ENCODE results near the gene HEXB.

The HEXB gene

DNA sequence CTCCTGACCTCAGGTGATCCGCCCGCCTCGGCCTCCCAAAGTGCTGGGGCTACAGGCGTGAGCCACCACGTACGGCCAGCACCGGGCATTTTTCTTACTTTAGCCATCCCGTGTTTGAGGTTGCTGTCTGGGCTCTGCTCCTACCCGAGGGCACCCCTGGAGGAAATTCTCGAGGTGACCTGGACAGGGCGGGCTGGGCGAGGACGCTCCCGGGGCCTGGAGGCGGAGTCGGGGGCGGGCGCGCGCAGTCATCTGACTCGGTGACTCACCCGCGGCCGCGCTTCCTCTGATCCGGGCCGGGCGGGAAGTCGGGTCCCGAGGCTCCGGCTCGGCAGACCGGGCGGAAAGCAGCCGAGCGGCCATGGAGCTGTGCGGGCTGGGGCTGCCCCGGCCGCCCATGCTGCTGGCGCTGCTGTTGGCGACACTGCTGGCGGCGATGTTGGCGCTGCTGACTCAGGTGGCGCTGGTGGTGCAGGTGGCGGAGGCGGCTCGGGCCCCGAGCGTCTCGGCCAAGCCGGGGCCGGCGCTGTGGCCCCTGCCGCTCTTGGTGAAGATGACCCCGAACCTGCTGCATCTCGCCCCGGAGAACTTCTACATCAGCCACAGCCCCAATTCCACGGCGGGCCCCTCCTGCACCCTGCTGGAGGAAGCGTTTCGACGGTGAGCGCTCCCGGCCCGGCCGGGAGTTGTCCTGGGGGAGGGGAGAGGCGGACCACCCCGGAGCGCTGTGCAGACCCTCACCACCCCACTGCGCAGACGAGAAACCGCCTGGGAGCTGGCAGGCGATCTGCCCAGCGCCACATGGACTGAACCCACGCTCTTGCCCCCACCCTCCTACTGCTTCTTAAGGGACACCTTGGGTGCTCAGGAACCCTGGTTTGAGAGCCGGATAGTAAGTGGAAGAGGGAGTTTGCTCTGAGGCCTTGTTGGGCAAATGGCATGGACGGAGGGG lies at the start of gene HEXB:
Gene HEXB (plus strand): TSS at position 334 of the 952 bp plus-strand sequence. CDS start 28 bp downstream, at position 362.
- DNase-seq (ENCODE audit: low spot score) = peak; percentile 84

DNA sequence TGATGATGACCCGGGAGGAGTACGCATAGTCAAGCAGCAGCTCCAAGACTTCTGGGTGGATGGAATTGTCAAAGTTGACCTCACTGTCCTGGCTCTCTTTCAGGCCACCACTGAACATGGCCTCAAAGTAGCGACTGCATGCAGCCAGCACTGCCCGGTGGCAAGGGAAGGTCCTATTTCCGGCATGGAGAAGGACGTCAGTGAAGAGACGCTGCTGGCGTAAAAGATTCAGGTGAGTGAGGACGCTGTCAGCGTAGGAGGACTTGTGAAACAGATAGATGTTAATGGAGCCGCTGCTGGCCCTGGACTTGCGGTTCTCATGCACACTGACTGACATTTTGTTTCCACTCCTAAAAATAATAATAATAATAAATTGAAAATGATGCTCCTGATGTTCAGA lies 48.9 kb upstream of the HEXB start:
- no peak for DNase-seq (ENCODE audit: low spot score)

DNA sequence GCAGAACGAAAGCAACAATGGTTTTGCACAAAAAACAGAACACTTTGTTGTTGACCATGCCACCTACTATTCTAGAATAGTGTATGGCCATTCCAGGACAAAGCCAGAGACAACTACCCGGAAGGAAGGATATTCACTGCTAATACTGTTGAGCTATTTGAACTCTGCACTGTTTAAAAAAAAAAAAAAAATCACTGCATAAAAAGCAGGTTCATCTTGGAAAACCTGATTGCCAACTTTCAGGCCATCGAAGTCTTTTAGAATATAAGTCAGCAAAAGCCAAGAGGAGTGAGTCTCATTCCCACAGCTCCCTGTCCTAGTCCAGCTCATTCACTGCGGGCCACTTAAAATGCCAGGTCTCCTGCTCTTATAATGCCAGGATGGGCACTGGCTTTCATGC lies 48.5 kb upstream of the HEXB start:
- no peak for DNase-seq (ENCODE audit: low spot score)

DNA sequence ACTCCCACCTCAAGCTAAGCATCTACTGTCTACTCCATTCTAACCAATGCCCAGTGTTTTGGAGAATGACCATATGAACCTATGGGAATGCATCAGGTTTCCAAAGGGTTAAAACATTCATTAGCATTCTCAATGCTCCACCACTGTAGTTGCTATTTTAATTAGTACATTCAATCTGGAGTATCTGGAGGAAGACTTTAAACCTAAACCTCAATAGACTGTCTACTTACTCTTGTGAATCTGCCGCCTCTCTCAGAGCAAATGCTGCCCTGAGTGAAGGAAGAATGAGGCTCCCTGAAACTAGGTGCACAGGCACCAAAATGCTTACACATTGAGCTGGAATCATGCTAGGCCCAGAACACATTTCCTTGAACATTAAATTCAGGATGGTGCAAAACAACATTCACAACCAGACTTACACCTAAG lies 46.5 kb upstream of the HEXB start:
- no peak for DNase-seq (ENCODE audit: low spot score)

DNA sequence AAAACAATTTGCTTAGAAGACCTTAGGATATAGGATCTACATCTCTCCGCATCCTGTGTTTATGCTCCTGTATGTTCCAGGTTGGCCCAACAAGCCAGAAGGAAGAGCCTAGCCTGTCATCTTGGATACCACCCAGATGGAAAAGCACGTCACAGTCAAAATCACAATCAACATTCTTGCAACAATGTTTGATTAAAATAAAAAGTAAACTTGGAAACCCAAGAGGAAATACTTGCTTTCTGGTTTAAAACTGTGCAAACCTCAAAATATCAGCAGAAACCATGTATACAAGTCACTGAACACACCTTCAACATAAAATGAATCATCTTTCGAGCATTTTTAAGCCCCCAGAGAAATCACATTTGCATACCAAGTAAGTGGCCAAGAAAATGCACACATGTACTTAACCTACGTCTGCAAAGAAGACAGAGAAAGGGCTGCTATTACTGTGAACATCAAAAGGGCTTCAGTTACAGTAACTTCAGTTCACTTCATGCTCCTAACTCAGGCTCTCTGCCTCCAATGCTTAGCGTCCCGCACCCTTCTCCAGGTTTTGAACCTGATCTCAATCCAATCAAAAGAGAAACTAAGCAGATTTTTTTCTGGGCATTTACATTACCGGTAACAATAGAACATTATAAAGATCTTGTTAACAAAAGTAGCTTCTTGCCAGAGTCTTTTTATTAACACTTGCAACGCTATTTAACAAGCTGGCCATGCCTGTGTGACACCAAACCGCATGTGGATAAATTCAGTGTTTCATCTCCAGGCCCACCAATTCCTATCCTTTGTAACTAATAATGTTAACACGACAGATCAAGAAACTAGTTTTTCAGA lies 45.8 kb upstream of the HEXB start:
- no peak for DNase-seq (ENCODE audit: low spot score)

DNA sequence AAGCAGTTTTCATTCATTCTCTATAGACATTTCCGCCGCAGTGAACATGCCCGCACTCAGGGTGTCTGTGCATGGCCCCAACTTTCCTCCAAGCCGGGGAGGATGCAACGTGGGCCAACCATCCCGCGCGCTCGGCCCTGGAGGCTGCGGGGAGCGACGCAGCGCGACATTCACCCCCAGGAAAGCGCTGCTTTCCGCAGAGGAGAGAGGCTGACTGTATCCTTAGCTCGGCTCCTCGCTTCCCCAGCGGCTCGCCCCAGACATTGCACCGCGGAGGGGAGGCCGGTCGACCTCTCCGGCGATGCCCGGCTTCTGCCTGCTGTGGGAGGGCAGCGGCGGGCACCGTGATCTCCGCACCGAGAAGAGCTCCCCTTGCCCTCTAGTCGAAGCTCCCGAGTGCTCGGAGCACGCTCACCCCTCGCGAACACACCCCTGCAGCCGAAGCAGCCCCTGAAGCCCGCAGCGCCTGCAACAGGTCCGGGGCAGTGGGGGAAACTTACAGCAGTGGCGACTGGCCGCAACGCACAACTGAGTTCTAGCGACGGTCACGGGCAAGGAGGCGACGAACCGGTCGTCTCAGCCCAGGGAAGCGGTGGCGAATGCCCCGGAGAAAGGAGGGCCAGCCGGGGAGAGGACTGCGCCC lies 45.1 kb upstream of the HEXB start:
- DNase-seq (ENCODE audit: low spot score) = no peak

DNA sequence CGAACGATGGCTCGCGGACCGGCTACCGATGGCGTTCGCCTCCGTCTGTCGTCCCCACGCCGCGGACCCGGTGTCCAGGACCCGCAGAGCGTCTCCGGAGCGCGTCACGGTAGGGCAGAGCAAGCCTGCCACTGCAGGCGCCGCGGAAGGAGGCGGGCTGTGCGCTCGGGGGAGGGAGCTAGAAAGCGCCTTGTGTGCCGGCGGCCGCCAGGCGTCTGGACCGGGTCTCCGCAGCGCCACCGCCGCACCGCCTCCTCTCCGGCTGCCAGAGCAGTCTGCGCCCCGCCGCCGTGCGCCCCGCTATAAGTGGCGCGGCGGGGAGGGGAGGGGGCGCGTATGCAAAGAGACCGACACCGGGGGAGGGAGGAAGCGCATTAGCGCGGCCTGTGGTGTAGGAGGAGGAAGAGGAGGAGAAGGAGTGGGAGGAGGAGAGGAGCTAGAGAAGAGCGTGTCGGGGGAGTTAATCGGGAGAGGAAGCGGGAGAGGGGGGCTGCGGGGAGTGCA lies 44.5 kb upstream of the HEXB start, which contains the start of gene ENC1:
Gene ENC1 (minus strand): TSS at position 279 of the 504 bp plus-strand sequence. CDS start 4,243 bp downstream, outside the sequence.
- no peak for DNase-seq (ENCODE audit: low spot score)

DNA sequence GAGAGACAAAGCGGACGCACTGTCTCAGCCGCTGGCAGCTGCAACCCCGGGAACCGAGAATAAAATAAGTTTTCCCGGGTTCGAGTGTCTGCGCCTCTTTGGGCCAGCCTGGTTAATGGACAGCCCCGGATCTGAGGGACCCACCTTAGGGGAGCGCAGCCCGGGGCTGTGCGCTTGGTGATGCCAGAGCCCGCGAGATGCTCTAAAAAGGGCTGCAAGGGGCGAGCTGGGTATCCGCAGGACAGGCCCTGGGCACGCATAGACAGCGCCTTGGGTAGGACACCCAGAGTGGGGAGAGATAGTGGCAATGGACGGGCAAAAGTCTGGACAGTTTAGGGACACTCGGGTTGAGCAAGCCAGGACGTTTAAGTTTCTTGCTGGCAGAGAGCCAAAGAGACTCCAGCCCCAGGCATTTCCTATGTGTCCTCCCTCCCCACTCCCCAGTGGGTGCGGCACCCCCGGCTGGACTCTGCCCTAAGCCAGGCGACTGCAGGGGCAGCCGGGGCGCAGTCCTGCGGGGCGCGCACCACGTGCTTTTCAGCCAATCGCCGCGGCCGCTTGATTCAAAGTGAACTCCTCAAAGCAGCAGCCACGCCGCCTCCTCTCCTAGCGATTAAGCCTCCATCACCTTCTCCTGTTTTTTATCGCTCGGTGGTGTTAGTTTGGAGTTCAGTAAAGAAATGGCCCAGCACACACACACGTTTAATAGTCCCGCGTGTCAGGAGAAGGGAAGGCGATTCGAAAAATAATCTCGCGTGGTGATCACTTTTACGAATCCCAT lies 43.9 kb upstream of the HEXB start:
- no peak for DNase-seq (ENCODE audit: low spot score)

DNA sequence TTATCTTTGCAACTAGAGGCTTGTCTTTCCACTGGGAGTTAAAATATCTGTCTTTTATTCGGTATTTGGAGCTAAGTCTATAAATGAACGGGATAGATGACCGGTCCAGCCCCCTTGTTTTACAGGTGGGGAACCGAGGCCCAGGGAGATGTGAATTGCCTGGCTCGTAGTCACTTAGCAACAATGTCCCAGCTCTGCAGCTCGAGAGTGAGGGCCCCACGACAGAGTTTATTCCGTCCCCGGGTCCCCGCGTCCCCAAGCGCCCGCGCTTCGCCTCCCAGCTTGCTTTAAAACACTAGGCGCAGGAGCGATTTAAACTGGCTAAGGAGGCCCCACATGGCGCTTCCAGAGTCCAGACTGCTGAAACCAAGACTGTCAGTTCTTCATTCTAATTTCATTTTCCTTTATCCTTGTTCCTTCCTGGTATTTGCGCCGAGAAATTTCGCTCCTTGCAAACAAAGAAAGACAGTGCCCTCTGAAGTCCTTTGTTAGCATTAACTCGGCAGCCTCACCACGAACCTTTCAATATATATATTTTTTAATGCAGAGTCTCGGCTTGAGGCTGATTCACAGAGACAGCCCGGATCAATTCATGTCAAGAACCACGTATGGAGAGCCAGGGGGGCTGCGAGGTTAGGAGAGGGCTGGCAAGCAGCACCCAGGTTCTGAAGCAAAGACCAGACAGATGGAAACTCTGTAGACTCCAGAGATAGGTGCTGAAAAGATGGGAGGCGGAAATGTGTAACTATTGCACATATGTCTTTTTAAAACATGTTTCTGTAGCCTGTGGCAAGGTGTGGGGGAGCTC lies 43.1 kb upstream of the HEXB start:
- no peak for DNase-seq (ENCODE audit: low spot score)

DNA sequence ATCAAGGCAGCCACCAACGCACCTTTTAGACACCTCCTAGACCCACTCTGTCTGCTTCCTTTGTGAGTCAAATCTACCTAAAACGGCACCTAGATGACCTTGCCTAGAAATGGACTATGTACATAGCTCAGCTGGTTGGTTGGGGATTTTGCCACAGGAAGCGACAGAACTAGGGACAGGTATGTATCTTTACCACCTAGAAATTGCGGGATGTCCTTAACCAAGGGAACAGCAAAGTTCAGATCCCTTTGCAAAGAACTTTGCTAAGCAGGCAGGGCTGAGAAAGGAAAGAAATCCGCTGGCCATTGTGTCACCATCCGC lies 42.5 kb upstream of the HEXB start:
- no peak for DNase-seq (ENCODE audit: low spot score)

DNA sequence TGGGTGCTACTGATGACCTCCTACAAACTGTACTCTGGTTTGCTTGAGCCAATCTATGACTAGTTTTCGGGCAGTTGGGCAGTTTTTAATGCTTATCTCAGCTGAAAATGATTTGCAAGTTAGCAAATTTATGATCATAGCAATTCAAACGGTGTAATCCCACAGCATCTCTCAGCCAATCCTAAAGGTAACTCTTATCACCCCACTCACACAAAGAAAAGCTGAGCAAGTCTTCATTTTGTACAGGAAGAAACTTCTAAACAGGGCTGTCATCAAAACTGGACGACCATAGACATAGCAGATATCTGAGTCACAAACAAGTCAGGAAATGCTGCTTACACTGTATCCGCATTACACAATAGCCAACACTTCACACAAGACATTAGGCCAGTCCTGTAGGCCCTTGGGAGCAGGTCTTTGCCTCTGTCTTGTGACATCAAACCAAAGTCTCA lies 41.9 kb upstream of the HEXB start:
- no peak for DNase-seq (ENCODE audit: low spot score)

DNA sequence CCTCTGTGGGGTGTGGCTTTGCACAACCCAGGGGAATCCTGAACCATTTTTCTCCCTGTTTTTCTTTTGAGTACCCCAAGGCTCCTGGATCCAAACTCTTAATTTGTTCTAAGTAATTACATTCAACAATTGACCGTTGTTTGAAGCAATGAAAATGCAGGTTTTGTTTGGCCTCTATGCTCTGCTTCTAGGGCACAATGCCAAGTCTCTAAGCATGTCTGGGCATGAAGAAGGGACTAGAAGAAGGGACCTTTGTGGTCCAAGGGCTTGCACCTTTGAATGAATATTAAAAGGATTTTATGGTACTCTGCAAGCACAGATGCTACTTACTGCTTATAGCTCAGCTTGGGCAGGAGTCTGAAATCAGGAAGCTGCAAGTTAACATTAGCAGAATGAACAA lies 37.9 kb upstream of the HEXB start:
- no peak for DNase-seq (ENCODE audit: low spot score)

DNA sequence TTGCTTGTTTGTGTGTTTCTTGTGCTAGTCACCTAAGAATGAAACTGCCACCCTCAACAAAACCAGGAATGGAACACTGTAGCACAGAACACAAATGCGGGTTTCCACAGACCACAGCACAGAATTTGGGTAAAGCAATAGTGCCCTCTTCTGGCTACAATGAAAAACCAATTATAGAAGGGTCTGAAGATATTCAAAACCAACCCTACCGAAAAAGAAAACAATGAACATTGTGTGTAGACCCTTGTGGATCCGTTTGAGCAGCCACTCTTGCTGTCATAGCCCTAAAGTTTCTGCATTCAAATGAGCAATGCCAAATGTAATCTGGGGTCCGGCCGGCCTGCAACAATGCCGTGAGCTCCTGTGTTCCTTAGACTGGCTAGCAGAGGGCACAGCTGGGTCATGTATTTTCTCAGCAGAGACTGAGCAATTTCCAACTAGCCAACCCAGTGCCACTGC lies 36.2 kb upstream of the HEXB start:
- DNase-seq (ENCODE audit: low spot score) = peak; percentile 28

DNA sequence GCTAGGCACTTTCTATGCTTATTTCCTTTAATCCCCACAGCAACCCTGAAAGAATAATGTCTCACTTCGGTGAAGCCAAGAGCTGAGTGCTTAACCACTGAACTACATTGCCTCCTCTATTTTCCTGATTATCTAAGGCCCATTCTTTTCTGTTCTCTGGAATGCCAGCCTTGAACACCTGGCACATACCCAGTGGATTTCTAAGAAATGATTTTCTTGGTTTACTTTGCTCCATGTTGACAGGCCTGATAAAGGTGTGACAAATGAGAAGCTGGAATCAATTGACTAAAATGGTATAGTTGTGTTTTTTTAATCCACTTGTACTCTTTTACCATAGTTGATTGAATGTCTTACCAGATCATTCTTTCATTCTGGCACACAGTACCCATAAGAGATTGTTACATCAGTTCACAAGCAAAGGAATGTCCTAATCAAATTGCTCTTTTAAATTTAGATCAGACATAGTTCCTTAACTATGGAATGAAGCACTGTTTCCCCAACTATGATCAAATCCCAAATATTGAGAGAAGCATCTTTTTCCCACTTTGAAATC lies 35.5 kb upstream of the HEXB start:
- DNase-seq (ENCODE audit: low spot score) = no peak

DNA sequence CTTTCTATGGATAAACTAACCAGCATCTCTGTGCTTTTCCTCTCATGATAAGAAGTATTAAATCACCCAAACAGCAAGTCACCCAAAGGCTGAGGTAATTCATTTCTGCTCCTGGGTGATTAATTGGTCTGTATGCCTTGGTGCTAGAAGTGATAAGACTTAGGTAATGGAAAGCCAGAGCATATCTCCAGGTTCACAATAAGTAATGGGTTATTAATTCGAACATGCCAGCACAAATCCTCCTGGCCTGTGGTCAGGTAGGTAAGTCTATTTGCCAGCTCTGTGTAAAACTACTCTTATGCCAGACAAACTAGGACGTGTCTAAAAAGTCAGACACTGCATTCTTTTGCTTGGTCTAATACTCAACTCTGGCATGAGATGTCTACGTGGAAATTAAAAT lies 33.3 kb upstream of the HEXB start:
- no peak for DNase-seq (ENCODE audit: low spot score)

DNA sequence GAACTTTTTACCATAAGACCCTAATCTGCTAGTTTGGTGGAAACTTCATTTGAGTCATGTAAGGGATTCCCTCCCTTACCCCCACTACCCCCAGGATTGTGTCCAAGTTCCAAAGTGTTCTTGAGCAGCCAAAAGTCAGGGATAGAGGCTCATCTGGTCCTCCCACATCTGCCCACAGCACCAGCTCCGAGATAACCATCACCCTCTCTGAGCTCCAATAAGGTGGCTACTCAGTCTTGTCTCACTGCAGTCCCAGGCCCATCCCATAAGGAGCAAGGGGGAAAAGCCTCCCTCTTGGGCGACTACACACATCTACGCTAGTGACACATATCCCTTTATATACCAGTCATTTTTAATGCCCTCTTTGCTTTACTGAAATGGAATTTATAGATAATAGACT lies 32.5 kb upstream of the HEXB start:
- no peak for DNase-seq (ENCODE audit: low spot score)

DNA sequence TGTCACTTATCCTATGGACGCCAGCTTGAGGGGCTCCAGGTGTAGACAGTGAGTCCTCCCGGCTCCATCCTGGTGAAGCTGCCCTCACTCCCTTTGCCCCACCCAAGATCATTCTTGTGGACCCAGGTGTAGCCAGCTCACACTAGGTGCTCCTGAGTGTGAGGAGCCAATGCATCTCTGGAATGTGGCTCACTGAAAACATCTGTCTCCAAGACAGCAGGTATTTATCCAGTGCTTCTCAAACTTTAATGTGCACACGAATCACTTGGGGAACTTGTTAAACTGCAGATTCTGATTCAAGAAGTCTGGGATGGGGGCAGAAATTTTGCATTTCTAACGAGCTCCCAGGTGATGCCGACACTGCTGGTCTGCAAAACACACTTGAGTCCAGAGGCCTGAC lies 31.0 kb upstream of the HEXB start:
- no peak for DNase-seq (ENCODE audit: low spot score)

DNA sequence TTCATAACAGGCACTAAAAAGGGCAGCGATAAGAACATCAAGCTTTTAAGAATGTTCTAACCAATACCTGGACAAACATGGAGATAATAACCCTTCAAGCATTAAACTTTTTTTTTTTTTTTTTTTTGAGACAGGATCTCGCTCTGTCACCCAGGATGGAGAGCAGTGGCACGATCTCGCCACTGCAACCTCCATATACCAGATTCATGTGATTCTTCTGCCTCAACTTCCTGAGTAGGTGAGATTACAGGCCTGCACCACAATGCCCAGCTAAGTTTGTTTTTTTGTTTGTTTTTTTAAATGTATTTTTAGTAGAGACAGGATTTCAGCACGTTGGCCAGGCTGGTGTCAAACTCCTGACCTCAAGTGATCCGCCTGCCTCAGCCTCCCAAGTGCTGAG lies 29.8 kb upstream of the HEXB start:
- DNase-seq (ENCODE audit: low spot score) = no peak

DNA sequence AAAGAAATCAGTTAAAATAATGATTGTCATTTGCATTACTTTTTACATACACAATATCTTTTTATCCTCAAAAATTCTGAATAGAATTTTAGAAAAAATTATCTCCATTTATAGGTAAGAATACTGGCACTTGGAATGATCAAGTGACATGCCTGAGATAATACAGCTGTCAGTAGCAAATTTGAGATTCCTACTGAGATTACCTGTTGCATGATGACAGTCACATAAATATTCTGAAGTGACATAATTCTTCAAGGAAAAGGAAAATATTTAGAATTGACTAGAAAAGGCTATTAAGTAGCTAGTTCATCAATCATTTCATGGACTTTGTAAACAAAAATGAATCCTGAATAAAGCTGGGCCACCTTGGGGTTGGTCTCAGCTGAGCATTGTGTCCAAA lies 29.3 kb upstream of the HEXB start:
- DNase-seq (ENCODE audit: low spot score) = no peak

DNA sequence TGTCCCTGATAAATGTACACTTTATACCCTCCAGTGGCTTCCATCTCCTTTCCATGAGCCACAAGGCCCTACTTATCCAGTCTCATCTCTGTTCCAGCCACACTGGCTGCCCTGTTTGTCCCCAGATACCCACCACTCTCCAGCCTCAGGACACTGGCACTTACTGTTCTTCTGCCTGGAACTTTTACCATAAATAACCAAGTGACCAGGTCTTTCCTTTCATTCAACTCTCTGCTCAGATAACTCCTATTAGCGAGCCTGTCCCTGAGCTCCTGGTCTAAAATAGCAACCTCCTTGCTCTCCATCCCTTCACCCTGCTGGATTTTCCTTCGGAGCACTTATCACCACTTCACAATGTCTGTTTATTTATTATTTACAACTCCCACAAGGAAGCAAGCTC lies 27.9 kb upstream of the HEXB start:
- DNase-seq (ENCODE audit: low spot score) = no peak

Data from hematopoietic multipotent progenitor cell treated with erythropoietin and hydrocortisone succinate and interleukin-3 and kit ligand, for 15 days (in vitro differentiated cells).